ENCODE data around the gene ANKMY1.

- TF ChIP-seq, protein P1, sequence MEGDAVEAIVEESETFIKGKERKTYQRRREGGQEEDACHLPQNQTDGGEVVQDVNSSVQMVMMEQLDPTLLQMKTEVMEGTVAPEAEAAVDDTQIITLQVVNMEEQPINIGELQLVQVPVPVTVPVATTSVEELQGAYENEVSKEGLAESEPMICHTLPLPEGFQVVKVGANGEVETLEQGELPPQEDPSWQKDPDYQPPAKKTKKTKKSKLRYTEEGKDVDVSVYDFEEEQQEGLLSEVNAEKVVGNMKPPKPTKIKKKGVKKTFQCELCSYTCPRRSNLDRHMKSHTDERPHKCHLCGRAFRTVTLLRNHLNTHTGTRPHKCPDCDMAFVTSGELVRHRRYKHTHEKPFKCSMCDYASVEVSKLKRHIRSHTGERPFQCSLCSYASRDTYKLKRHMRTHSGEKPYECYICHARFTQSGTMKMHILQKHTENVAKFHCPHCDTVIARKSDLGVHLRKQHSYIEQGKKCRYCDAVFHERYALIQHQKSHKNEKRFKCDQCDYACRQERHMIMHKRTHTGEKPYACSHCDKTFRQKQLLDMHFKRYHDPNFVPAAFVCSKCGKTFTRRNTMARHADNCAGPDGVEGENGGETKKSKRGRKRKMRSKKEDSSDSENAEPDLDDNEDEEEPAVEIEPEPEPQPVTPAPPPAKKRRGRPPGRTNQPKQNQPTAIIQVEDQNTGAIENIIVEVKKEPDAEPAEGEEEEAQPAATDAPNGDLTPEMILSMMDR (IDR thresholded peaks at IDR 0.05) = no peak
- no peak for TF ChIP-seq POLR2A (IDR thresholded peaks at IDR 0.05)
Observed at GRCh38 chr2:240557808-240558207, at the start of gene ANKMY1.
